ENCODE results near the gene OMP.

GRCh38 chr11:77119531-77119936 is 16.9 kb downstream of the OMP start:
- TF ChIP-seq POLR2AphosphoS5 (IDR thresholded peaks at IDR 0.05) (no peak), CTCF (IDR thresholded peaks at IDR 0.05) (no peak)
